Posterior cingulate gyrus (tissue), 11 donors: ENCODE data around the gene NAA80.
"Not testable (repeated sequence)": the region's sequence is repeated elsewhere in the genome, so short reads cannot be mapped to it uniquely, and the experiment has no call there.

Experiments
- DNase-seq, 10 donors: peaks; one replicate each; pipeline versions ENCODE4 v3.0.0 to v3.0.0-alpha.2; 2020 to 2021; ENCODE audit warnings: mixed read lengths in 3 of 10
- intact Hi-C: fragments of 100-400 bp; cut with DNase I; formaldehyde crosslinking; loops from one replicate; pipeline ENCODE4 v1.15.1; 2023

Gene NAA80

DNA sequence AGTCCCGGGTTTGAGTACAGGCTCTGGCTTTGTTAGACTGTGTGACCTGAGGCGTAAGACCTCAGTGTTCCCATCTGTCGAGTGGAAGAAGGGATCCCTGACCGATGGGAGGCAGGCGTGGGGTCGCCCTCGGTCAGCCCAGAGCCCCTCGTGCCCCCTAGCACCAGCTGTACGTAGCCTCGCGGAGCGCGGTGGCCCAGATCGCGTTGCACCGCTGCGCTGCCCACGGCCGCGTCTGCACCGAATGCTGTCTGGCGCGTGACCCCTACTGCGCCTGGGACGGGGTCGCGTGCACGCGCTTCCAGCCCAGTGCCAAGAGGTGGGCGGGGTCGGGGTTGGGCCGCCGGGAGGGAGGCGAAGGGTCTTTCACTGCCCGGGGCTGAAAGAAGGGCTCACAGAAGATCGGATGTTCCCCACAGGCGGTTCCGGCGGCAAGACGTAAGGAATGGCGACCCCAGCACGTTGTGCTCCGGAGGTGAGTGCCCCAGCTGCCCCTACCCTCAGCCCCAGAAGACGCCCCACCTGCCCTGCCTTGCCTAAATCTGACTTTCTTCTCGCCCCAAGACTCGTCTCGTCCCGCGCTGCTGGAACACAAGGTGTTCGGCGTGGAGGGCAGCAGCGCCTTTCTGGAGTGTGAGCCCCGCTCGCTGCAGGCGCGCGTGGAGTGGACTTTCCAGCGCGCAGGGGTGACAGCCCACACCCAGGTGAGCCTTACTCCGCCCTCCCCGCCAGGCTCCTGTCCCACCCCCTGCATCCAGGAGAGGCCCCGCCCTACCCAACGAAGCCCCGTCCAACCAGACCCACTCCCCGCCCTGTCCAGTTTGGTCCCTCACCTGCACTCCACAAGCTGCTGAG, 23.8 kb downstream of the NAA80 start:
- intact Hi-C loops: loop anchor here (10.0 kb wide), 1 partner anchor 49 kb away; the partner anchor contains the start of genes HYAL2 and TUSC2
- no peak for DNase-seq

- DNase-seq: peak in 4 of 10 donors; percentile 39 to 63 (median 52)
- intact Hi-C loops: loop anchor here (5.0 to 10.0 kb wide), 2 partner anchors 50 to 82 kb away; partner anchors contain the start of genes GNAT1, HYAL2 and TUSC2
Measured at GRCh38 chr3:50274371-50275104, 24.7 kb downstream of the NAA80 start.

- no peak for DNase-seq
- intact Hi-C loops: loop anchor here (1.0 to 10.0 kb wide), 4 partner anchors 46 to 152 kb away; partner anchors contain the start of genes GNAT1, HYAL2 and TUSC2
Measured at GRCh38 chr3:50273689-50274065, 25.5 kb downstream of the NAA80 start.

DNA sequence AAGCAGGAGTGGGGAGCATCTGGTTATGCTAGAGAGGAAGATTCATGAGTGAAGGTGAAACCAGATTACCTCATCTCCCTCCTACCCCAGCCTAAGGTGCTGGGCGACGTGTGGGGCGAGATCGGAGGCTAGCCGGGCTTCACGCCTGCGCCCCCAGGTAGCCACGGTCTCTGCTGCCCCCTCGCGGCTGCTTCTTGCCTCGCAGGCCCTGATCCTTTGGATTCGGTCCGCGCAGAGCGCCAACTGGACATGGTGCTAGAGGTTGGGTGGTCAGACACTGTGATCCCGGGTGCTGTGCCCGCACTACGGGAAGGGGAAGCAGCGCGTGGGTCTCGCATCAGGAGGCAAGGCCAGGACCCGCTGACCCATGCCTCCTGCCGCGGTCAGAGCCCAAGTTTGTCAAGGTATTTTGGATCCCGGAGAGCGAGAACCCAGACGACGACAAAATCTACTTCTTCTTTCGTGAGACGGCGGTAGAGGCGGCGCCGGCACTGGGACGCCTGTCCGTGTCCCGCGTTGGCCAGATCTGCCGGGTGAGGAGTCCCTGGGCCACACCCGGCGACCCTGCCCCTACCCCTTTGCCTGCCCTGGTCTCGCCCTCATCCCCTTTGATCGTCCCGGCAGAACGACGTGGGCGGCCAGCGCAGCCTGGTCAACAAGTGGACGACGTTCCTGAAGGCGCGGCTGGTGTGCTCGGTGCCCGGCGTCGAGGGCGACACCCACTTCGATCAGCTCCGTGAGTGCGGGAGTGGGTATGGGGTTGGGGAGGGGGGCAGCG, 26.1 kb downstream of the NAA80 start:
- intact Hi-C loops: loop anchor here (1.0 to 10.0 kb wide), 5 partner anchors 13 to 152 kb away; partner anchors contain the start of genes GNAT1, HYAL2 and TUSC2

GRCh38 chr3:50272538-50272910, 26.7 kb downstream of the NAA80 start:
- intact Hi-C loops: loop anchor here (1.0 to 10.0 kb wide), 3 partner anchors 12 to 80 kb away; partner anchors contain the start of genes GNAT1, HYAL2 and TUSC2

More for the DNA sequence above, 26.1 kb downstream of the NAA80 start:
- peak; percentile 79 to 98 (median 92) for DNase-seq

GRCh38 chr3:50271314-50271936, 27.8 kb downstream of the NAA80 start:
- intact Hi-C loops: loop anchor here (5.0 to 10.0 kb wide), 2 partner anchors 53 to 79 kb away; partner anchors contain the start of genes GNAT1, HYAL2 and TUSC2
- no peak for DNase-seq

More at GRCh38 chr3:50272538-50272910, 26.7 kb downstream of the NAA80 start:
- DNase-seq: not testable (repeated sequence)

DNA sequence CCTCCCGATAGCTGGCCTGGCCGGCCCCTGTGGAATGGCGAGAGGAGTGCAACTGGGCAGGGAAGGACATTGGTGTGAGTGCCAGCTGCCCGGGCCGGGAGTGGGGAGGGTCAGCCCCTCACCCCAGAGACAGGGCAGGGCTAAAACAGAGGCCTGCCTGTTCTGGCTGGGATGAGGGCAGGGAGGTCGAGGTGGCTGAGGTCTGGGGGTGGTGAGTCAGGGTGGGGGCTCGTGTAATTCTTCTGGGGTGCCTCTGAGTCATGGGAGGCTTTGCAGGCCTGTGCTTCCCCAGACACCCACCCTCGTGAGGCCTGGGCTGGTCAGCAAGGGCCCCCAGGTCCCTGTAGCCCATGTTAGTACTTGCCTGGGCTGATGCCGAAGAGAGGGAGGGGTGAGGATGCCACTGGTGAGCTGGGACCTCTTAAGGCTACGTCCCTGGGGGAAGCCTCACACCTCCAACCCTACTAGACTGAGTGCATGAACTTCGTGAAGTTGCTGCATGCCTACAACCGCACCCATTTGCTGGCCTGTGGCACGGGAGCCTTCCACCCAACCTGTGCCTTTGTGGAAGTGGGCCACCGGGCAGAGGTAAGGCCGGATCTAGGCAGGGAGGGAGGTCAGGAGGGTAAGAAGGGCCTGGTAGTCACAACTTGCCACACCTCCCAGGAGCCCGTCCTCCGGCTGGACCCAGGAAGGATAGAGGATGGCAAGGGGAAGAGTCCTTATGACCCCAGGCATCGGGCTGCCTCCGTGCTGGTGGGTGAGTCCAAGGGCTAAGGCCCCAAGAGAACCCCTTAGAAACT, 28.6 kb downstream of the NAA80 start:
- intact Hi-C loops: loop anchor here (5.0 to 10.0 kb wide), 2 partner anchors 54 to 78 kb away; partner anchors contain the start of genes GNAT1, HYAL2 and TUSC2
- DNase-seq: peak in 2 of 10 donors; percentile 34 to 86

DNA sequence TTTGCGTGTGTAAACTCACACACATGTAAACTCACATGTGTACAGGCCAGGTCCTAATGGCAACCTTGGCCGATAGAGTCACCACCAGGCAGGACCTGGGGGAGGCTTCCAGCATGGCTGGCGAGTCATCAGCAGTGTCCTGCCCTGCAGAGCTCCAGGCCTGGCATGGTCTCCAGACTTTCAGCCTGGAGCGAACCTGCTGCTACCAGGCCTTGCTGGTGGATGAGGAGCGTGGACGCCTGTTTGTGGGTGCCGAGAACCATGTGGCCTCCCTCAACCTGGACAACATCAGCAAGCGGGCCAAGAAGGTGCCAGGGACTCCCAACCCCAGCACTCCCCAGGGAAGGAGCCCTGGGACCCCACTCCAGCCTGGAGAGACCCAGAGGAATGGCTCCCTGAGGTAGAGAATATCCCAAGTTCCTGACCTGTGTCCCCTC, 29.2 kb downstream of the NAA80 start:
- intact Hi-C loops: loop anchor here (5.0 to 10.0 kb wide), 2 partner anchors 55 to 78 kb away; partner anchors contain the start of genes GNAT1, HYAL2 and TUSC2
- DNase-seq: no peak

DNA sequence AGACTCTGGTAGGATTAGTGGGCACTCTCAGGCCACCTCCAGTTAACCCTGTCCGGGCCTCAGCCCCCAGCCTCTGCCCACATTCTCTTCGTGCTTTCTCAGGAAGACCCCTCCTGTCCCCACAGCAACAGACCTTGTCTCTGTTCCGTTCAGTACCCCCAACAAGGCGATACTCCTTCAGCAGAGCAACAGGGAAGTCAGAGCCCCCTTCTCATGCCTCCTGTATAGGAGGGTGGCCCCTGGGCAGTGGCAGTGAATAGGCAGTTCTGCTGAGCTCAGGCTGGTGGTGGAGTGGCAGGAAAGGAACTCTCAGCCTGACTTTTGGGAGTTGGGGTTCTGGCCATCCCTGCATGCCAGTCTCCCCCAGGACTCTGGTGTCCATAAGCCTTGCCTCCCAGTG, 29.7 kb downstream of the NAA80 start:
- intact Hi-C loops: no loop called here
- DNase-seq: no peak

DNA sequence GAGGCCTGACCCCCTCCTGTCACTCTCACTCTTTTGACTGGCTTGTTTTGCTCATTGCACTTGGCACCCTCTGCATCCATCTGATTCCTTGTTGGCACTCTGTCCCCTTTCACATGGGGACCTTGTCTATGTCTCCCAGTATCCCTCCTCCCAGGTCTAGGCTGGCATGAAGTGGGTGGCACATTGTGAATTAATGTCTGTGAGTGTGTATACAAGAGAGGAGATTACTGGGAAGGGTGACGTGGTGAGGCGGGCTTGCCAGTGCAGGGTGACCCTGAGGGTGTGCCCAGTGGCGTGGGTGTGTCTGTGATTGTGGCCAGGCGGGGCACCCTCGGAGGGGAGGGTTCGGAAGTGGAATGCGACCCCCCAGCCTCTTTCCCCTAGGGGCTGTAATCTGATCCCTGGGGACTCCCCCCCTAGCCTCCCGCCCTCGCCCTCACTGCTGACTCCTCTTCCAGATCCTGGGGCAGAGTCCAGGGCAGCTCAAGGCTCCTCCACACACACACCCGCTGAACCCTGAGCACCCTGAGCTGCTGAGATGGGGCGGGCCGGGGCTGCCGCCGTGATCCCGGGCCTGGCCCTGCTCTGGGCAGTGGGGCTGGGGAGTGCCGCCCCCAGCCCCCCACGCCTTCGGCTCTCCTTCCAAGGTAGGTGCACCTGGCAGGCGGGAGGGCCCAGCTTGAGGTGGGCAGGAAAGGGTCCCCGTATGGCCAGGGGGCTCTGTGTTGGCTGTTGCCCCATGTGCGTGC, 30.3 kb downstream of the NAA80 start, which contains the start of gene SEMA3B:
TSS of gene SEMA3B (plus strand) at position 445 of the 749 bp plus-strand sequence. CDS start at position 539, 94 bp downstream.
- DNase-seq: peak in 5 of 10 donors; percentile 53 to 92 (median 67)
- intact Hi-C loops: no loop called here

DNA sequence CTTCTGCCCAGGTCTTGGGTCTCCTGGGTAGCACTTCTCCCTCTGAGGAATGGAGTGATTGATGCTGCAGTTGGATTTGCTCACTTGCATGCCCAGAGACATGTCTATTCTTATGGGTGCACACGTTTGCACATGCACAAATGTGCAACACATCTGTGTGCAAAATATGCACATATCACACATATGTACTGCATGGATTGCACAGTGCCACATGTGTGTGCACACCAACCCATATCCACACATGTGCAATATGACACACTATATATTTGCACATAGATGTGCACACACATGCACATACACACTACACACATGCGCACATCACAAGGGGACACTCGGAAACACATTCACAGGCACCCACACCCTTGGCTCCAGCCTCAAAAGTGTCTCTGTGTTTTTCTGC, 30.9 kb downstream of the NAA80 start:
- intact Hi-C loops: no loop called here
- peak in 1 of 10 donors; percentile 38 for DNase-seq

DNA sequence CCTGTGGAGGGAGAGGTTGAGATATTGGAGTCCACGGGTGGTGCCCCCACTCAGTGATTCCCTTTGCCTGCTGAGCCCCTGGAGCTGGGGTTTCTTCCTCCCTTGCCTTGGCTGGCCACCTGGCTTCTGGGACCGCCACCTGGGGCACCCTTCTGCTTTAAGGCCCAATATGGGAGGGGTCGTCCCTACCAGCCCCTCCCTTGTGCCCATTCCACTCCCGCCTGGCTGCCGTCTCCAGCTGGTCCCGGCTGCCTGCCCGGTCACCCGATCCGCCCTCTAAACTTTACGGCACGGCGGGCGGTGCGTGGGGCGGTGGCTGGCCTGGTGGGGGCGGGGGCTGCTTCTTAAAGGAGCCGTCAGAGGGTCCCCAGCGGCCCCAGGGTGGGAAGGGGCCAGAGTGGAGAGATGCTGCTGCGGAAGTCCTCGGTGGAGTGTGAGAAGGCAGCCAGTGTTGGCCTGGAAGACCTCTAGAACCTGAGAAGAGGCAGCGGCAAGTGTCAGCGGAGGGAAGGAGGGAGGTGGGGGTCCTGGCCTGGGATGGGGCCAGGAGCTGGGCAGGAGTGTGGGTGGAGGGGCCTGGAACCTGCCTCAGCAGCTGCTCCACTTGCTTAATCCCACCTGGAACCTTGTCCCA, 31.8 kb downstream of the NAA80 start:
- intact Hi-C loops: no loop called here
- DNase-seq: peak; percentile 62 to 96 (median 68)

DNA sequence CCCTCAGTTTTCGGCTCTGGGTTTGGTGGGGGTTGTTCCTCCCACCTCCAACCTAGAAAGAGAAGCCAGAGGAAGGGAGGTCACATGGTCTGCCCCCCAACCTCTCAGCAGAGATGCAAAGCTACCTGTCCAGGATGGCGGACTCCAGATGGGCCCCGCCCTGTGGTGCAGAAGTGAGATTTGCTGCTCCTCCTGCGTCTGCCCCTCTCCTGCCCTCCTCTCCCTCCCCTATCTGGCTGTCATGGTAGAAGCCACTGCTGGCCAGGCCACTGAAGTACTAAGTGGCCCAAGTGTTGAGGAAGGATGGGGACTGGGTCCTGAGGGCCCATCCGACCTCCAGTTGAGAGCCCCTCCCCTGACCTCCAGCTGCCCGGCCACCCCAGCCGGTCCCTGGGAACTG, 32.4 kb downstream of the NAA80 start:
- intact Hi-C loops: no loop called here

DNA sequence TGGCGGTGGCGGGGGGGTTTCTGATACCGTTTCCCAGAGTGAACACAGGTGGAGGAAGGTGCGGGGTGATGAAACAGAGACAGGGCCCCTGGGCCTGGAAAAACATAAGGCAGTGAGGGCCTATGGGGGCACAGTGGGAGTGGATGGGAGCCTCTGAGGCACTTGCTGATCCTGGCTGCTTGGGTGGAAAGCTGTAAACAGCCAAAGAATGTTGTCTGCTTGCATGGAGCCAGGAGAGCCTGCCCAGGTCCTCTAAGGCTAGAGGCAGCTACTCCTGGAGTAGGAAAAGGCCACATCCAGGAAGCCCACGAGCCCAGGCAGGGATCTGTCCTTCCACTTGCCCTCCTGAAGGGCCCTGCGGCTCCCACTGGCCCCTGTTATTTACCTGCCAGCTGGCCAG, 33.2 kb downstream of the NAA80 start:
- no peak for DNase-seq
- intact Hi-C loops: no loop called here

More for the DNA sequence above, 32.4 kb downstream of the NAA80 start:
- DNase-seq: no peak

GRCh38 chr3:50265571-50265970, 33.6 kb downstream of the NAA80 start:
- no peak for DNase-seq

GRCh38 chr3:50264964-50265485, 34.2 kb downstream of the NAA80 start:
- intact Hi-C loops: no loop called here
- peak in 1 of 10 donors; percentile 25 for DNase-seq

More at GRCh38 chr3:50265571-50265970, 33.6 kb downstream of the NAA80 start:
- intact Hi-C loops: no loop called here
